A549 (cell line): ENCODE measurements around the gene NADSYN1.

ENCODE experiments used
- CBX2 ChIP-seq: fragments of 200-600 bp; sonication (generic); IDR thresholded peaks from 2 replicates; pipeline ENCODE4 v1.6.1; 2016; ENCODE audit warnings: low read depth, mild to moderate bottlenecking, borderline replicate concordance
- CTCF ChIP-seq: fragments of >200 bp; sonication (Bioruptor Twin); formaldehyde crosslinking; IDR thresholded peaks from 3 replicates; pipeline ENCODE4 v1.5.1; 2016
- EP300 ChIP-seq, 2 experiments: fragments of >200 bp; sonication (Bioruptor Twin); formaldehyde crosslinking; IDR thresholded peaks; 2 replicates in 1 of 2; 3 replicates in 1 of 2; pipeline ENCODE4 v1.6.1; 2016 to 2017
- MAX ChIP-seq: IDR thresholded peaks from 2 replicates; pipeline ENCODE4 v1.6.1; 2012
- POLR2A ChIP-seq: IDR thresholded peaks from 2 replicates; pipeline ENCODE4 v1.6.1; 2012; ENCODE audit warnings: mild to moderate bottlenecking, low read length
- RCOR1 ChIP-seq: fragments of 150-350 bp; IDR thresholded peaks from 2 replicates; pipeline ENCODE4 v1.6.1; 2014; ENCODE audit warnings: antibody characterized with exemption, low read length, low read depth

GRCh38 chr11:71430166-71430565, 22.8 kb upstream of the NADSYN1 start:
- TF ChIP-seq CTCF (no peak), EP300 (IDR thresholded peaks at IDR 0.05) (no peak), POLR2A (no peak), CBX2 (no peak), MAX (no peak), RCOR1 (no peak)
